HCT116 (cell line): ENCODE data around the gene ZBTB47.

Source experiments
- CEBPB ChIP-seq: IDR thresholded peaks from 2 replicates; pipeline ENCODE4 v1.6.1; 2012; ENCODE audit warnings: low read depth
- EZH2 ChIP-seq: fragments of 200-600 bp; sonication (generic); IDR thresholded peaks from 2 replicates; pipeline ENCODE4 v1.6.1; 2017; ENCODE audit warnings: antibody characterized with exemption, mixed run types
- JUND ChIP-seq: IDR thresholded peaks from 2 replicates; pipeline ENCODE4 v1.6.1; 2012
- POLR2A ChIP-seq: IDR thresholded peaks from 2 replicates; pipeline ENCODE4 v1.7.0; 2011; ENCODE audit warnings: borderline replicate concordance; ENCODE audit not compliant: insufficient read depth, insufficient read length; ENCODE audit errors: extremely low read depth
- SIN3A ChIP-seq: IDR thresholded peaks from 2 replicates; pipeline ENCODE4 v1.6.1; 2012; ENCODE audit warnings: low read depth
- SRF ChIP-seq: IDR thresholded peaks from 2 replicates; pipeline ENCODE4 v1.6.1; 2012; ENCODE audit warnings: low read depth
- YY1 ChIP-seq: IDR thresholded peaks from 2 replicates; pipeline ENCODE4 v1.6.1; 2011; ENCODE audit warnings: low read length, low read depth, moderate library complexity, mild to moderate bottlenecking; ENCODE audit not compliant: insufficient replicate concordance; ENCODE audit errors: extremely low read depth
- ZNF274 ChIP-seq: fragments of 200-500 bp; sonication (Bioruptor generic); IDR thresholded peaks from 2 replicates; pipeline ENCODE4 v1.6.1; 2014; ENCODE audit warnings: mild to moderate bottlenecking, low read depth, low read length, inconsistent platforms
- TF ChIP-seq, protein P1 (sequence below), 3 experiments: fragments of 200-600 bp in 1 of 3; sonication (generic) in 1 of 3; IDR thresholded peaks in 2 of 3; conservative IDR thresholded peaks in 1 of 3; 2 replicates each; pipeline ENCODE4 v1.5.1; 2012 to 2017; ENCODE audit warnings: low read depth in 2 of 3, low read length in 2 of 3, antibody characterized with exemption in 1 of 3, borderline replicate concordance in 1 of 3, control low read depth in 1 of 3, mild to moderate bottlenecking in 1 of 3, mixed read lengths in 1 of 3, mixed run types in 1 of 3, moderate library complexity in 1 of 3; ENCODE audit not compliant: insufficient read depth in 1 of 3
- TF ChIP-seq, protein P2 (sequence below): IDR thresholded peaks from 2 replicates; pipeline ENCODE4 v1.6.1; 2011; ENCODE audit warnings: mild to moderate bottlenecking, low read length, moderate library complexity; ENCODE audit not compliant: insufficient replicate concordance; ENCODE audit errors: extremely low read depth

DNA sequence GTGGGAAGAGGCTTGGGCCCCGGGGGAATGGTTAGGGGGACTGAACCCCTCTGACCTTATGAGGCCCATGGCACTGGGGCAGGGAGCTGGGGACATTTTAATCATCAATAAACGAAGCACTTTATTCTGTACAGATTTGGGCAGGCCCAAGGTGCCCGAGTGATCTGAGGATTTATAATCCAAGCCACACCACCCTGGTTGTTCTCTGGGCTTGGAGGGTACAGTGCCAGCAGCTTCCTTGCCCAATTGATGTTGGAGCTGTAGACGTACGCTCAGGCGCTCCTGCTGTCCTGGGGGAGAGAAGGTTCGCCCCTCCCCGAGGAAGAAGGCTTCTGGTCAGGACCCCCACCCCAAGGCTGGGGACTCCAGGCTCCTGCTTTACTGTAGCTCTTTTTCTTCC is 12.5 kb downstream of the ZBTB47 start:
- TF ChIP-seq CEBPB (no peak), SIN3A (no peak), POLR2A (no peak), EZH2 (no peak), SRF (no peak), JUND (no peak), YY1 (no peak), ZNF274 (no peak)
- TF ChIP-seq, protein P1, sequence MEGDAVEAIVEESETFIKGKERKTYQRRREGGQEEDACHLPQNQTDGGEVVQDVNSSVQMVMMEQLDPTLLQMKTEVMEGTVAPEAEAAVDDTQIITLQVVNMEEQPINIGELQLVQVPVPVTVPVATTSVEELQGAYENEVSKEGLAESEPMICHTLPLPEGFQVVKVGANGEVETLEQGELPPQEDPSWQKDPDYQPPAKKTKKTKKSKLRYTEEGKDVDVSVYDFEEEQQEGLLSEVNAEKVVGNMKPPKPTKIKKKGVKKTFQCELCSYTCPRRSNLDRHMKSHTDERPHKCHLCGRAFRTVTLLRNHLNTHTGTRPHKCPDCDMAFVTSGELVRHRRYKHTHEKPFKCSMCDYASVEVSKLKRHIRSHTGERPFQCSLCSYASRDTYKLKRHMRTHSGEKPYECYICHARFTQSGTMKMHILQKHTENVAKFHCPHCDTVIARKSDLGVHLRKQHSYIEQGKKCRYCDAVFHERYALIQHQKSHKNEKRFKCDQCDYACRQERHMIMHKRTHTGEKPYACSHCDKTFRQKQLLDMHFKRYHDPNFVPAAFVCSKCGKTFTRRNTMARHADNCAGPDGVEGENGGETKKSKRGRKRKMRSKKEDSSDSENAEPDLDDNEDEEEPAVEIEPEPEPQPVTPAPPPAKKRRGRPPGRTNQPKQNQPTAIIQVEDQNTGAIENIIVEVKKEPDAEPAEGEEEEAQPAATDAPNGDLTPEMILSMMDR (IDR thresholded peaks at IDR 0.05 in 2 of 3, conservative IDR thresholded peaks at IDR 0.05 in 1 of 3; ENCODE audit: borderline replicate concordance in 1 of 3, insufficient read depth in 1 of 3, low read depth in 2 of 3, low read length in 2 of 3) = no peak
- TF ChIP-seq, protein P2, sequence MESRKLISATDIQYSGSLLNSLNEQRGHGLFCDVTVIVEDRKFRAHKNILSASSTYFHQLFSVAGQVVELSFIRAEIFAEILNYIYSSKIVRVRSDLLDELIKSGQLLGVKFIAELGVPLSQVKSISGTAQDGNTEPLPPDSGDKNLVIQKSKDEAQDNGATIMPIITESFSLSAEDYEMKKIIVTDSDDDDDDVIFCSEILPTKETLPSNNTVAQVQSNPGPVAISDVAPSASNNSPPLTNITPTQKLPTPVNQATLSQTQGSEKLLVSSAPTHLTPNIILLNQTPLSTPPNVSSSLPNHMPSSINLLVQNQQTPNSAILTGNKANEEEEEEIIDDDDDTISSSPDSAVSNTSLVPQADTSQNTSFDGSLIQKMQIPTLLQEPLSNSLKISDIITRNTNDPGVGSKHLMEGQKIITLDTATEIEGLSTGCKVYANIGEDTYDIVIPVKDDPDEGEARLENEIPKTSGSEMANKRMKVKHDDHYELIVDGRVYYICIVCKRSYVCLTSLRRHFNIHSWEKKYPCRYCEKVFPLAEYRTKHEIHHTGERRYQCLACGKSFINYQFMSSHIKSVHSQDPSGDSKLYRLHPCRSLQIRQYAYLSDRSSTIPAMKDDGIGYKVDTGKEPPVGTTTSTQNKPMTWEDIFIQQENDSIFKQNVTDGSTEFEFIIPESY = no peak
